Activated CD4-positive, alpha-beta T cell treated with anti-CD3 and anti-CD28 coated beads for 4 hours (primary cell): ENCODE measurements around the gene PHACTR4.
"Not testable (repeated sequence)": the region's sequence is repeated elsewhere in the genome, so short reads cannot be mapped to it uniquely, and the experiment has no call there.

Experiments used
- DNase-seq, 2 donors: peaks; one replicate each; pipeline ENCODE4 v3.0.0-alpha.2; 2020

The PHACTR4 gene

DNA sequence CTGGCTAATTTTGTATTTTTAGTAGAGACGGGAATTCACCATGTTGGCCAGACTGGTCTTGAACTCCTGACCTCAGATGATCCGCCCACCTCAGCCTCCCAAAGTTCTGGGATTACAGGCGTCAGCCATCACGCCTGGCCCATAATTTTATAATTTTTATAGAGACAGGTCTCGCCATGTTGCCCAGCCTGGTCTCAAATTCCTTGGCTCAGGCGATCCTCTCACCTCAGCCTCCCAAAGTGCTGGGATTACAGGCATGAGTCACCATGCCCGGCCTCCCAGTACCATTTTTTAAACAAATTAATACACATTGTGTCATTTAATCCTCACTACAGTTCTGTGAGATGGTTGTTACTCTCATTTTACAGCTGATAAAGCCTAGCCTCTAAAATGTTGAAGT lies 3.9 kb downstream of the PHACTR4 start:
- DNase-seq, result not testable (repeated sequence)

DNA sequence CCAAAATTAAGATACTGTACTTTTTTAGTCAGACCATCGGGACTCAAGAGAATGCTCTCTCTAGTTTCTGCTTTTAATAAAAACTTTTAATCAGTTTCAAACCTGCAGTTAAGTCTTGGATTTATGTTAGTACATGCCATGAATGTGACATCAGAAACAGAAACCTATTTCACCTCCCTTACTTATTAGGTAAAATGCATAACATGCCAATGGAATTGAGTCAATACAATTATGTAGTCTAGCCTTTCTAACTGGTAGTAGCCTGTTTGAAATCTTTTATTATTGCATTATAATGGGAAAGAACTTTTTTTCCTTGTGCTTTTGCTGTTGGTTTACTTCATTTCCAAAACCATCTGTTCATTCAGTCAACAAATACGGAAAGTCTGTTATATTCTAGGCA lies 4.8 kb downstream of the PHACTR4 start:
- no peak for DNase-seq

DNA sequence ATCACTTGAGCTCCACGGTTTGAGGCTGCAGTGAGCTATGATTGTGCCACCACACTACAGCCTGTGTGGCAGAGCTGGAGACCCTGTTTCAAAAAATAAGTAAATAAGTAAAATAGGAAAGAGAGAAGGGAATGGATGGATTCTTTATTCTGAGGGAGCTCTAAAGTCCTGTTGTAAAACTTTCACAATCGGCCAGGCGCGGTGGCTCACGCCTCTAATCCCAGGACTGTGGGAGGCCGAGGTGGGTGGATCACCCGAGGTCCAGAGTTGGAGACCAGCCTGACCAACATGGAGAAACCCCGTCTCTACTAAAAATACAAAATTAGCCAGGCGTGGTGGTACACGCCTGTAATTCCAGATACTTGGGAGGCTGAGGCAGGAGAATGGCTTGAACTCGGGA lies 6.1 kb downstream of the PHACTR4 start:
- DNase-seq, result not testable (repeated sequence)

GRCh38 chr1:28376195-28376594 lies 6.7 kb downstream of the PHACTR4 start:
- DNase-seq, result not testable (repeated sequence)

GRCh38 chr1:28378906-28379305 lies 9.4 kb downstream of the PHACTR4 start:
- DNase-seq, result no peak

DNA sequence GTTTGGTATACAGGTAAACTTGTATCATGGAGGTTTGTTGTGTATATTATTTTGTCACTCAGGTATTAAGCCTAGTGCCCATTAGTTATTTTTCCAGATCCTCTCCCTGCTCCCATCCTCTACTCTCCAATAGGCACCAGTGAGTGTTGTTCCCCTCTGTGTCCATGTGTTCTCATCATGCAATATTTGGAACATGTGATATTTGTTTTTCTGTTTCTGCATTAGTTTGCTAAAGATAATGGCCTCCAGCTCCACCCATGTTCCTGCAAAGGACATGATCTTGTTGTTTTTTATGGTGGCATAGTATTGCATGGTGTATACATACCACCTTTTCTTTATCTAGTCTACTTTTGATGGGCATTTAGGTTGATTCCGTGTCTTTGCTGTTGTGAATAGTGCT lies 10.9 kb downstream of the PHACTR4 start:
- DNase-seq, result no peak

GRCh38 chr1:28383785-28384184 lies 14.2 kb downstream of the PHACTR4 start:
- not testable (repeated sequence) for DNase-seq

- no peak for DNase-seq
These were observed 22.6 kb downstream of the PHACTR4 start for GRCh38 chr1:28392027-28392652.

DNA sequence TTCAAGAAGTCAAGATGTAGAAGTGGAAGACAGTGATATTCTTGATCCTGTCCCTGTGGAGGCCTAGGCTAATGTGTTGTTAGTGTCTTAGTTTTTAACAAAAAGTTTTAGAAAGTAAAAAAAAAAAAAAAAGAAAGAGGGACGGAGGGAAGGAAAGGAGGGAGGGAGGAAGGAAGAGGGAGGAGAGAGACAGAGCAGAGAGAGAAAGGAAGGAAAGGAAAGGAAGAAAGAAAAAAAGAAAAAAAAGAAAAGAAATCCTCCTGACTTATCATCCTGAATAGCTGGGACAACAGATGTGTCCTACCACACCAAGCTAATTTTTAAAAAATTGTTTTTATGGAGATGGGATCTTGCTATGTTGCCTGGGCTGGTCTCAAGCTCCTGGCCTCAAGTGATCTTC lies 24.6 kb downstream of the PHACTR4 start:
- DNase-seq, result no peak

- DNase-seq, result no peak
These were observed 25.6 kb downstream of the PHACTR4 start for GRCh38 chr1:28395181-28395580.

DNA sequence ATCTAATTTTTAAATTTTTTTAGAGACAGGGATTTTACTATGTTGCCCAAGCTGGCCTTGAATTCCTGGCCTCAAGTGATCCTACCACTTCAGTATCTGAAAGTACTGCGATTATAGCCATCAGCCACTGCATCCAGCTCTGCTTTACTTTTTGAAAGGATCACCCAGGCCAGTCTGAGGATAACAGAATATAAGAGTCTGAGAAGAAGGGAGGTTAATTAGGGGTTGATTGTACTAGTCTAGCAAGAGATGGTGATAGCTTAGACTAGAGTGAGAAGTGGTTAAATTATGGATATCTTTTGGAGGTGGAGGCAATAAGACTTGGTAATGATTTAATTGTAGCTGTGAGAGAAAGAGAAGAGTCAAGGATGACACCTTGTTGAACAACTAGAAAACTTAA lies 32.2 kb downstream of the PHACTR4 start:
- no peak for DNase-seq

- no peak for DNase-seq
These were observed 39.5 kb downstream of the PHACTR4 start for GRCh38 chr1:28409090-28409489.

GRCh38 chr1:28411656-28412055 lies 42.1 kb downstream of the PHACTR4 start:
- DNase-seq, result no peak

- no peak for DNase-seq
These were observed 43.2 kb downstream of the PHACTR4 start for GRCh38 chr1:28412731-28413130.

DNA sequence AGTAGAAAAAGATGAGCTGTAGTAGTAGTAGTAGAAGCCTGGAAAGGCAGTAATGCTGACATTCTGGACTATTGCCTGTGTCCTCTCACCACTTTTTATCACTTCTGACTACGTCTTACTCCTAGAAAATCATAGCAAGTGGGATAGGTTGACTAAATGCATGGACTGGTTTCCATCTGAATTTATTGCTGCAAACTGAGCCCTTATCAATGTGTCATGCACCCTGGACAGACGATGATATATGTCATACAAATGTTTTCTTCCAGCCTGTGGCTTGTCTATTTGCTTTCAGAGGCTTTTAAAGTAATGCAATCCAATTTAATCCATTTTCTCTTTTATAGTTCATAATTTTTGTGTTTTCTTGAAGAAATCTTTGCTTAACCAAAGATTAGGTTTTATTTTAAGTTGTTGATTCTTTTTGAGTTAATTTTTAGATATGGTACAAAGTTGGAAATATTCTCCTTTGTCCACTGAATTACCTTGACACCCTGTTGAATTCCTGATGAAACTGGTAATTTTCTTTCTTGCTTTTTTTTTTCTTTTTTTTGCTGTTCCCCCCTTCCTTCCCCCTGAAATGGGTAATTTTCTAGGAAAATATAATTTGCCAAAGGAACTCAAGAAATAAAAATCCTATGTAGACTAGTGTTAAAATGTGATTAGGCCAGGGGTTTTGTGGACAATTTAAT lies 47.1 kb downstream of the PHACTR4 start:
- no peak for DNase-seq

DNA sequence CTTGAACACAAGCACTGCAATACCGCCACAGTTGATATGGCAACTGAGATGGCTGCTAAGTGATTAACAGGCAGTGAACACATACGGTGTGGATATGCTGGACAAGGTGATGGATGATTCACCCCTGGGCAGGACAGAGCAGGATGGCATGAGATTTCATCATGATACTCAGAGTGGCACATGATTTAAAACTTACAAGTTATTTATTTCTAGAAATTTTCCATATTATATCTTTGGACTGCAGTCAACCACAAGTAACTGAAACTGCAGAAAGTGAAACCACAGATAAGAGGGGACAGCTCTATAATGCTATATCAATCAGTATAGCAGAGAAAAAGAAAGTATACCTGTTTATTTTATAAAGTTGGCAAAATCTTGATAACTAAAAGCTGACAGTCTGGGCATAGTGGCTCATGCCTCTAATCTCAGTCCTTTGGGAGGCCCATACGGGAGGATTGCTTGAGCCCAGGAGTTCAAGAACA lies 47.9 kb downstream of the PHACTR4 start:
- DNase-seq, result peak; percentile 6 to 7

GRCh38 chr1:28417926-28418637 lies 48.5 kb downstream of the PHACTR4 start:
- no peak for DNase-seq

DNA sequence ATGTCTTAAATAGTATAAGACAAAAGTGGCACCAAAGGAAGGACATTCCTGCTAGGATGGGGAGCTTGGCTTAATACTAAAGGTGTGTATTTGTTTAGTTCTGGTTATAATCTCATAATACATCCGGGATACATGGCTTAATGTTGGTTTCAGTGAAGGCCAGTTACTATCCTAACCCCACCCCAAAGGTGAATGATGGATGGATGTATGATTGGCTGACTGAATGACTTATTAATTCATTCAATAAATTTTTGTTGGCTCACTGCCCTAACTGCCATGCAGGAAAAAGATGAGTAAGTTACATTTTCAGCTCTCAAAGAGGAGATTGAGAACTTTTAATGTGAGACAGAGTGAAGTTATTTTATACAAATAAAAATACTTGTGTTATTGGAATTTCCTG lies 52.2 kb downstream of the PHACTR4 start:
- DNase-seq, result no peak

- no peak for DNase-seq
These were observed 57.3 kb downstream of the PHACTR4 start for GRCh38 chr1:28426831-28427230.

DNA sequence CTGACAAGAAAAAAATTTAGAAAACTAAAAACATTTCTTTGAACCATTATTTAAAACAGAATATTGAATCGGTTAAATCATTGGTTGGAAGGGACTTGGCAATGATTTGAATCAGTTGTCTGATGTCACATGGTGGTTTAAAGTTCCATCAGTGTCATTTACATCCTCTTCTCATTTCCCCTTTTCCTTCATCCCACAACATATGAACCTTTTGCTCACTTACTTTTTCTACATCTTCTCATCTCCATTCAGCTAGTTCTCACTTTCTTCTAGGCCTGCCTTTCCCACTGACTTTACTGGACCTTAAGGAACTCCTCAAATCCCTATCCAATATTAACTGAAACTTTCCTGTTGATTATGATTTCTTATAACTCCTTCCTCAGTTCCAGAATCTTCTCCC lies 58.5 kb downstream of the PHACTR4 start:
- DNase-seq, result no peak

GRCh38 chr1:28428990-28429520 lies 59.5 kb downstream of the PHACTR4 start:
- no peak for DNase-seq

DNA sequence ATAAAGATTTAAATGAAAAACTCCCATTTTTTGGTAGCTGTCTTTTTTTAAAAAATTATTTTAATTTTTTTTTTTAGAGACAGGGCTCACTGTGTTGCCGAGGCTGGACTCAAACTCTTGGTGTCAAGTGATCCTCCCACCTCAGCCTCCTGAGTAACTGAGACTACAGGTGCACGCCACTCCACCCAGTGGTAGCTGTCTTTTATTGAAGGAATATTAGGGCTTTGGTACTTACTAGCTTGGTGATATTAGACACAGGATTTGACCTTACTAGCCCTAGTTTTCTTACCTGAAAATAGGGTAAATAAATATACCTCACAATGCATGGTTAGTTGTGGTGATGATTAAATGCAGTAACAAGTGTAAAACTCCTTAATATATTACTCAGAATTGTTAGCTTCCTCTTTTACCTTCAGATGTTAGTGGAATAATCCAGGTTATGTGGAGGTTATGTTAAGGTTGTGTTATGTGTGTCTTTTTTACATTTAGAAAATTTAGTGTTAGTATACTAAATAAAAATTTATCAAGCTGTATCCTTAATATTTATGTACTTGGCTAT lies 66.8 kb downstream of the PHACTR4 start:
- no peak for DNase-seq

DNA sequence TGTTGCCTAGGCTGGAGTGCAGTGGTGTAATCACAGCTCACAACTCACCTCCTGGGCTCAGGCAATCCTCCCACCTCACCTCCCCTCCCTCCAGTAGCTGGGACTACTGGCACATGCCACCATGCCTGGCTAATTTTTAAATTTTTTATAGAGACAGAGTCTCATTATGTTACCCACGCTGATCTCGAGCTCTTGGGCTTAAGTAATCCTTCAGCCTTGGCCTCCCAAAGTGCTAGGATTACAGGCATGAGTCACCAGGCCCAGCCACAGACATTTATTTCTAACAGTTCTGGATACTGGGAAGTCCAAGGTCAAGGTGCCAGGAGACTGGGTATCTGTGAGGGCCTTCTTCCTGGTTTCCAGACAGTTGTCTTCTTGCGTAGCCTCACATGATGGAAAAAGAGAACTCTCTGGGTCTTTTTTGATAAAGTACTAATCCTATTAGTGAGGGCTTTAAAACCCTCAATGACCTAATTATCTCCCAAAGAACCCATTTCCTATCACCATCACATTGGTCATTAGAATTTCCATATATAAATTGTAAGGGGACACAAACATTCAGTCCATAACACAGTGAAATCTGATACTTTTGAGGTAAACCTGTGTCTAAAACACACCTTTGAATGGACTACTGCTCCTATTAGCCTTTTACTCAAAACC lies 67.9 kb downstream of the PHACTR4 start:
- no peak for DNase-seq
